Neural cell (in vitro differentiated cells): ENCODE results near the gene HIP1.

Experiments used
- CTCF ChIP-seq: fragments of 450-650 bp; IDR thresholded peaks from 2 replicates; pipeline ENCODE4 v1.5.1; 2014; ENCODE audit warnings: antibody characterized with exemption, mild to moderate bottlenecking, moderate library complexity; ENCODE audit not compliant: poor library complexity, severe bottlenecking
- RAD21 ChIP-seq: fragments of 450-650 bp; conservative IDR thresholded peaks from 2 replicates; pipeline ENCODE4 v1.6.1; 2014; ENCODE audit warnings: antibody characterized with exemption, mild to moderate bottlenecking, moderate library complexity

GRCh38 chr7:75536940-75537538 lies 201.7 kb downstream of the HIP1 start:
- TF ChIP-seq CTCF (no peak), RAD21 (no peak)
